HepG2 (cell line): ENCODE measurements around the gene C4B. TPM values are rescaled to one million over a fixed set of nuclear protein-coding genes. Genes with fewer than 3 reads are reported as not detected.

Source experiments
- ARHGAP35 ChIP-seq: sonication (generic); formaldehyde crosslinking; IDR thresholded peaks from 2 replicates; pipeline ENCODE4 v1.9.0; 2022; ENCODE audit warnings: mild to moderate bottlenecking, inconsistent platforms, moderate library complexity, missing genetic modification reagents, borderline replicate concordance
- CBFB ChIP-seq: sonication (generic); formaldehyde crosslinking; IDR thresholded peaks from 2 replicates; pipeline ENCODE4 v1.4.0; 2020; ENCODE audit warnings: missing genetic modification reagents
- CREB1 ChIP-seq, 2 experiments: fragments of 450-650 bp in 1 of 2; IDR thresholded peaks; 2 replicates each; pipeline ENCODE4 v1.6.1; 2016 to 2017; ENCODE audit warnings: control low read depth in 1 of 2, mild to moderate bottlenecking in 1 of 2, missing compliant biosample characterization in 1 of 2, missing genetic modification characterization in 1 of 2
- NFE2 ChIP-seq: sonication (generic); formaldehyde crosslinking; IDR thresholded peaks from 2 replicates; pipeline ENCODE4 v1.4.0; 2020; ENCODE audit warnings: missing genetic modification reagents
- NR2F1 ChIP-seq, 2 experiments: fragments of 450-650 bp in 1 of 2; formaldehyde crosslinking in 1 of 2; IDR thresholded peaks; 2 replicates each; pipeline versions ENCODE4 v1.5.0 to v1.6.1; 2016 to 2020; ENCODE audit warnings: mild to moderate bottlenecking in 1 of 2, missing compliant biosample characterization in 1 of 2, missing genetic modification reagents in 1 of 2, moderate library complexity in 1 of 2
- PAF1 ChIP-seq: IDR thresholded peaks from 2 replicates; pipeline ENCODE4 v1.6.1; 2016; ENCODE audit warnings: missing genetic modification reagents, missing compliant biosample characterization
- SMARCC2 ChIP-seq: fragments of 450-650 bp; IDR thresholded peaks from 2 replicates; pipeline ENCODE4 v1.6.1; 2017; ENCODE audit warnings: antibody characterized with exemption, mild to moderate bottlenecking
- ZFP37 ChIP-seq: sonication (generic); formaldehyde crosslinking; IDR thresholded peaks from 2 replicates; pipeline ENCODE4 v1.4.0; 2020; ENCODE audit warnings: missing genetic modification reagents, borderline replicate concordance
- ZNF44 ChIP-seq: sonication (generic); formaldehyde crosslinking; IDR thresholded peaks from 2 replicates; pipeline ENCODE4 v1.5.1; 2020; ENCODE audit warnings: mild to moderate bottlenecking, missing genetic modification reagents
- ZNF451 ChIP-seq: sonication (generic); formaldehyde crosslinking; IDR thresholded peaks from 2 replicates; pipeline ENCODE4 v1.5.0; 2020; ENCODE audit warnings: mild to moderate bottlenecking, missing genetic modification reagents
- ZNF468 ChIP-seq: sonication (generic); formaldehyde crosslinking; IDR thresholded peaks from 2 replicates; pipeline ENCODE4 v1.8.0; 2022; ENCODE audit warnings: mild to moderate bottlenecking, moderate library complexity, missing genetic modification reagents
- ZNF614 ChIP-seq: IDR thresholded peaks from 2 replicates; pipeline ENCODE4 v1.6.1; 2018; ENCODE audit warnings: missing biosample characterization, missing genetic modification reagents, inconsistent platforms, borderline replicate concordance
- ZNF674 ChIP-seq: sonication (generic); formaldehyde crosslinking; IDR thresholded peaks from 2 replicates; pipeline ENCODE4 v1.5.0; 2020; ENCODE audit warnings: low read depth, mild to moderate bottlenecking, missing genetic modification reagents
- ZNF816 ChIP-seq: sonication (generic); formaldehyde crosslinking; IDR thresholded peaks from 2 replicates; pipeline ENCODE4 v1.8.0; 2022; ENCODE audit warnings: missing genetic modification reagents, mild to moderate bottlenecking, borderline replicate concordance
- ZSCAN22 ChIP-seq: sonication (generic); formaldehyde crosslinking; IDR thresholded peaks from 2 replicates; pipeline ENCODE4 v1.4.0; 2020; ENCODE audit warnings: mild to moderate bottlenecking, missing genetic modification reagents
- polyA plus RNA-seq, 8 experiments: library from polyadenylated mRNA; depleted of rRNA in 3 of 8; stranded (reverse) in 7 of 8; unstranded in 1 of 8; fragments of >200 nt; fragmentation: Illumina TruSeq in 4 of 8; extraction: Trizol in 4 of 8; gene quantifications; 2 replicates each; pipeline versions ENCODE4 v1.2.1 to v1.2.3, GENCODE V29; 2011 to 2016; ENCODE audit warnings: low read depth in 4 of 8, missing spikeins in 1 of 8, mixed read lengths in 1 of 8; ENCODE audit not compliant: insufficient read depth in 1 of 8
- total RNA-seq, 5 experiments: library from RNA; depleted of rRNA; stranded (reverse); fragments of >200 nt; fragmentation: Illumina TruSeq; extraction: Trizol; gene quantifications; 2 replicates each; pipeline ENCODE4 v1.2.3, GENCODE V29; 2016; ENCODE audit warnings: low read depth in 1 of 5
- TF ChIP-seq, protein P1 (sequence below): sonication (generic); formaldehyde crosslinking; IDR thresholded peaks from 2 replicates; pipeline ENCODE4 v1.4.0; 2020; ENCODE audit warnings: missing genetic modification reagents
- TF ChIP-seq, protein P2 (sequence below): sonication (generic); formaldehyde crosslinking; IDR thresholded peaks from 2 replicates; pipeline ENCODE4 v1.4.0; 2020; ENCODE audit warnings: missing genetic modification reagents; ENCODE audit errors: not compliant biosample characterization
- TF ChIP-seq, protein P3 (sequence below), 2 experiments: sonication (generic) in 1 of 2; formaldehyde crosslinking in 1 of 2; IDR thresholded peaks; 2 replicates each; pipeline versions ENCODE4 v1.4.0 to v1.6.1; 2016 to 2020; ENCODE audit warnings: borderline replicate concordance in 1 of 2, low read depth in 1 of 2, mild to moderate bottlenecking in 1 of 2, missing genetic modification reagents in 1 of 2
- TF ChIP-seq, protein P4 (sequence below): sonication (generic); formaldehyde crosslinking; IDR thresholded peaks from 2 replicates; pipeline ENCODE4 v1.5.1; 2020; ENCODE audit warnings: missing genetic modification reagents, mild to moderate bottlenecking, borderline replicate concordance

C4B gene
- total and polyA plus RNA-seq, 2 of the 13 experiments (the other 11 are each of a cell fraction or from before 2014, with no cell fraction given) = 167 to 538 TPM

DNA sequence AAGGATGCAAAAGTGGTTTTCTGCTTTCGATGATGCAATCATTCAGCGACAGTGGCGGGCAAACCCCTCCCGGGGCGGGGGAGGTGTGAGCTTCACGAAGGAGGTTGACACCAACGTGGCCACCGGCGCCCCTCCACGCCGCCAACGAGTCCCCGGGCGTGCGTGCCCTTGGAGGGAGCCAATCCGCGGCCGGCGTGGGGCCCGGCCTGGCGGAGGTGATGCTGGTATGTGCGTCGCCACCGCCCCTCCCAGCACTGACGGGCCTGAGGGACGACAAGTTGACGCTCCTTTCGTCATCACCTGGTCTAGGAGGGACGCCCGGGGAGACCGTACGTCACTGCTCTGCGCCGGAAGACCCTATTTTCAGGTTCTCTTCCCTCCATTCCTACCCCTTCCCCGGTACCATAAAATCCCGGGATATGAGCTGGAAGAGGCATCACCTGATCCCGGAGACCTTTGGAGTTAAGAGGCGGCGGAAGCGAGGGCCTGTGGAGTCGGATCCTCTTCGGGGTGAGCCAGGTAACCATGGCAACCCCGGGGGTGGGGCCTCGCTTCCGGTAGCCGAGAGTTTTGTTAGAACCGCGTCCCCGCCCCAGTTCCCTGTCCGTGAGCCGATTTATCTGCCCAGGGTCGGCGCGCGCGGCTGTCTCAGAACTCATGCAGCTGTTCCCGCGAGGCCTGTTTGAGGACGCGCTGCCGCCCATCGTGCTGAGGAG, 42.4 kb upstream of the C4B start, which contains the start of gene DXO (continued):
- peak in 1 of 2 experiments; percentile 43; a peak in 2 of 4 replicates for TF ChIP-seq NR2F1 (CRISPR knock-in tag; IDR thresholded peaks at IDR 0.05)
- TF ChIP-seq ZFP37 (CRISPR knock-in tag) = 0 out of 2 replicates have a peak, but pooled peaks have one; percentile 29
- TF ChIP-seq, protein P1, sequence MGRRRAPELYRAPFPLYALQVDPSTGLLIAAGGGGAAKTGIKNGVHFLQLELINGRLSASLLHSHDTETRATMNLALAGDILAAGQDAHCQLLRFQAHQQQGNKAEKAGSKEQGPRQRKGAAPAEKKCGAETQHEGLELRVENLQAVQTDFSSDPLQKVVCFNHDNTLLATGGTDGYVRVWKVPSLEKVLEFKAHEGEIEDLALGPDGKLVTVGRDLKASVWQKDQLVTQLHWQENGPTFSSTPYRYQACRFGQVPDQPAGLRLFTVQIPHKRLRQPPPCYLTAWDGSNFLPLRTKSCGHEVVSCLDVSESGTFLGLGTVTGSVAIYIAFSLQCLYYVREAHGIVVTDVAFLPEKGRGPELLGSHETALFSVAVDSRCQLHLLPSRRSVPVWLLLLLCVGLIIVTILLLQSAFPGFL = no peak
- TF ChIP-seq CREB1 (IDR thresholded peaks at IDR 0.05) = peak; percentile 99
- TF ChIP-seq CREB1 (CRISPR knock-in tag; IDR thresholded peaks at IDR 0.05) = peak; percentile 100
- TF ChIP-seq ARHGAP35 = peak; percentile 84
- TF ChIP-seq ZSCAN22 = no peak
- peak; percentile 66 for TF ChIP-seq CBFB (CRISPR knock-in tag)
- TF ChIP-seq NFE2 (CRISPR knock-in tag) = no peak
- TF ChIP-seq ZNF468 (CRISPR knock-in tag) = no peak
- no peak; the same call in 1 of the 2 replicates for TF ChIP-seq ZNF614 (CRISPR knock-in tag)
- peak; percentile 85; the same call in 1 of the 2 replicates for TF ChIP-seq SMARCC2
- TF ChIP-seq, protein P2, sequence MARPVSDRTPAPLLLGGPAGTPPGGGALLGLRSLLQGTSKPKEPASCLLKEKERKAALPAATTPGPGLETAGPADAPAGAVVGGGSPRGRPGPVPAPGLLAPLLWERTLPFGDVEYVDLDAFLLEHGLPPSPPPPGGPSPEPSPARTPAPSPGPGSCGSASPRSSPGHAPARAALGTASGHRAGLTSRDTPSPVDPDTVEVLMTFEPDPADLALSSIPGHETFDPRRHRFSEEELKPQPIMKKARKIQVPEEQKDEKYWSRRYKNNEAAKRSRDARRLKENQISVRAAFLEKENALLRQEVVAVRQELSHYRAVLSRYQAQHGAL = peak; percentile 15
- TF ChIP-seq ZNF816 (CRISPR knock-in tag) = no peak
- TF ChIP-seq PAF1 = no peak
- TF ChIP-seq, protein P3, sequence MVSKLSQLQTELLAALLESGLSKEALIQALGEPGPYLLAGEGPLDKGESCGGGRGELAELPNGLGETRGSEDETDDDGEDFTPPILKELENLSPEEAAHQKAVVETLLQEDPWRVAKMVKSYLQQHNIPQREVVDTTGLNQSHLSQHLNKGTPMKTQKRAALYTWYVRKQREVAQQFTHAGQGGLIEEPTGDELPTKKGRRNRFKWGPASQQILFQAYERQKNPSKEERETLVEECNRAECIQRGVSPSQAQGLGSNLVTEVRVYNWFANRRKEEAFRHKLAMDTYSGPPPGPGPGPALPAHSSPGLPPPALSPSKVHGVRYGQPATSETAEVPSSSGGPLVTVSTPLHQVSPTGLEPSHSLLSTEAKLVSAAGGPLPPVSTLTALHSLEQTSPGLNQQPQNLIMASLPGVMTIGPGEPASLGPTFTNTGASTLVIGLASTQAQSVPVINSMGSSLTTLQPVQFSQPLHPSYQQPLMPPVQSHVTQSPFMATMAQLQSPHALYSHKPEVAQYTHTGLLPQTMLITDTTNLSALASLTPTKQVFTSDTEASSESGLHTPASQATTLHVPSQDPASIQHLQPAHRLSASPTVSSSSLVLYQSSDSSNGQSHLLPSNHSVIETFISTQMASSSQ (IDR thresholded peaks at IDR 0.05; ENCODE audit: low read depth) = peak; percentile 23; the same call in 1 of the 2 replicates
- TF ChIP-seq, protein P3 (CRISPR knock-in tag; IDR thresholded peaks at IDR 0.05; ENCODE audit: borderline replicate concordance) = peak; percentile 58
- peak; percentile 69; the same call in 1 of the 2 replicates for TF ChIP-seq ZNF44
- TF ChIP-seq ZNF451 (CRISPR knock-in tag) = peak; percentile 83
- TF ChIP-seq, protein P4, sequence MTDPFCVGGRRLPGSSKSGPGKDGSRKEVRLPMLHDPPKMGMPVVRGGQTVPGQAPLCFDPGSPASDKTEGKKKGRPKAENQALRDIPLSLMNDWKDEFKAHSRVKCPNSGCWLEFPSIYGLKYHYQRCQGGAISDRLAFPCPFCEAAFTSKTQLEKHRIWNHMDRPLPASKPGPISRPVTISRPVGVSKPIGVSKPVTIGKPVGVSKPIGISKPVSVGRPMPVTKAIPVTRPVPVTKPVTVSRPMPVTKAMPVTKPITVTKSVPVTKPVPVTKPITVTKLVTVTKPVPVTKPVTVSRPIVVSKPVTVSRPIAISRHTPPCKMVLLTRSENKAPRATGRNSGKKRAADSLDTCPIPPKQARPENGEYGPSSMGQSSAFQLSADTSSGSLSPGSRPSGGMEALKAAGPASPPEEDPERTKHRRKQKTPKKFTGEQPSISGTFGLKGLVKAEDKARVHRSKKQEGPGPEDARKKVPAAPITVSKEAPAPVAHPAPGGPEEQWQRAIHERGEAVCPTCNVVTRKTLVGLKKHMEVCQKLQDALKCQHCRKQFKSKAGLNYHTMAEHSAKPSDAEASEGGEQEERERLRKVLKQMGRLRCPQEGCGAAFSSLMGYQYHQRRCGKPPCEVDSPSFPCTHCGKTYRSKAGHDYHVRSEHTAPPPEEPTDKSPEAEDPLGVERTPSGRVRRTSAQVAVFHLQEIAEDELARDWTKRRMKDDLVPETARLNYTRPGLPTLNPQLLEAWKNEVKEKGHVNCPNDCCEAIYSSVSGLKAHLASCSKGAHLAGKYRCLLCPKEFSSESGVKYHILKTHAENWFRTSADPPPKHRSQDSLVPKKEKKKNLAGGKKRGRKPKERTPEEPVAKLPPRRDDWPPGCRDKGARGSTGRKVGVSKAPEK = no peak
- TF ChIP-seq ZNF674 (CRISPR knock-in tag) = no peak
